WERI-Rb-1 (cell line): Measurements from ENCODE around the gene YAP1.

Source experiments
- DNase-seq: peaks from one replicate; pipeline ENCODE4 v3.0.0-alpha.2; 2020
- H3K27ac ChIP-seq: fragments of 250-450 bp; sonication (Bioruptor Pico); 2 replicates; pipeline ENCODE4 v1.5.1; 2020; ENCODE audit warnings: mild to moderate bottlenecking, moderate library complexity
- H3K27me3 ChIP-seq: fragments of 250-450 bp; sonication (Bioruptor Pico); 2 replicates; pipeline ENCODE4 v1.5.1; 2021; ENCODE audit warnings: mild to moderate bottlenecking, low read depth, moderate library complexity; ENCODE audit not compliant: insufficient read depth, severe bottlenecking
- H3K36me3 ChIP-seq: fragments of 250-450 bp; sonication (Bioruptor Pico); 2 replicates; pipeline ENCODE4 v1.5.1; 2020; ENCODE audit warnings: mild to moderate bottlenecking, moderate library complexity
- H3K4me3 ChIP-seq: 2 replicates; pipeline ENCODE4 v1.5.1; 2011; ENCODE audit warnings: low read depth, mild to moderate bottlenecking, control low read depth, low read length
- H3K9me3 ChIP-seq: fragments of 250-450 bp; sonication (Bioruptor Pico); 2 replicates; pipeline ENCODE4 v1.5.1; 2021; ENCODE audit warnings: mild to moderate bottlenecking, moderate library complexity; ENCODE audit not compliant: severe bottlenecking
- CTCF ChIP-seq: IDR thresholded peaks from 2 replicates; pipeline ENCODE4 v1.5.1; 2011; ENCODE audit warnings: low read depth, mild to moderate bottlenecking, control low read depth, inconsistent platforms, low read length

YAP1 gene

GRCh38 chr11:102244681-102245409 is 134.6 kb downstream of the YAP1 start:
- no peak overlapping the region for H3K27ac ChIP-seq

GRCh38 chr11:102251423-102251822 is 141.2 kb downstream of the YAP1 start:
- no peaks in the 10 kb centered on the region for H3K27me3 ChIP-seq
- no peak for TF ChIP-seq CTCF
- no peaks in the 10 kb centered on the region for H3K36me3 ChIP-seq
- no peak overlapping the region for H3K27ac ChIP-seq
- DNase-seq: no peak
- no peak overlapping the region for H3K4me3 ChIP-seq
- H3K9me3 ChIP-seq: no peaks in the 10 kb centered on the region

More at GRCh38 chr11:102244681-102245409, 134.6 kb downstream of the YAP1 start:
- Histone ChIP-seq H3K36me3 (no peaks in the 10 kb centered on the region), H3K9me3 (no peaks in the 10 kb centered on the region), H3K27me3 (no peaks in the 10 kb centered on the region), H3K4me3 (no peak overlapping the region)
- DNase-seq: no peak
- no peak for TF ChIP-seq CTCF

- no peaks in the 10 kb centered on the region for H3K27me3 ChIP-seq
- no peak for TF ChIP-seq CTCF
- no peak overlapping the region for H3K4me3 ChIP-seq
- no peak for DNase-seq
- no peak overlapping the region for H3K27ac ChIP-seq
- no peaks in the 10 kb centered on the region for H3K36me3 ChIP-seq
- no peaks in the 10 kb centered on the region for H3K9me3 ChIP-seq
These were observed 142.2 kb downstream of the YAP1 start for GRCh38 chr11:102252339-102252891.

GRCh38 chr11:102253020-102253715 is 142.9 kb downstream of the YAP1 start:
- no peak for TF ChIP-seq CTCF
- DNase-seq: no peak
- Histone ChIP-seq H3K9me3 (no peaks in the 10 kb centered on the region), H3K27ac (no peak overlapping the region), H3K4me3 (no peak overlapping the region), H3K36me3 (no peaks in the 10 kb centered on the region), H3K27me3 (no peaks in the 10 kb centered on the region)

GRCh38 chr11:102254047-102254446 is 143.8 kb downstream of the YAP1 start:
- DNase-seq: no peak
- Histone ChIP-seq H3K27ac (no peak overlapping the region), H3K9me3 (no peaks in the 10 kb centered on the region), H3K27me3 (no peaks in the 10 kb centered on the region), H3K4me3 (no peak overlapping the region), H3K36me3 (no peaks in the 10 kb centered on the region)
- TF ChIP-seq CTCF: peak; percentile 32
